Heart left ventricle (tissue), 13 donors: ENCODE results near the gene KIF20B.

ENCODE experiments used
- POLR2A ChIP-seq, 2 donors: fragments of 450-650 bp; IDR thresholded peaks; one replicate each; pipeline ENCODE4 v1.6.1; 2017; ENCODE audit warnings: antibody characterized with exemption in 2 of 2, mild to moderate bottlenecking in 2 of 2, moderate library complexity in 2 of 2
- TF ChIP-seq, protein P1 (sequence below), 12 donors: fragments of 200-600 bp; sonication (generic) in 4 of 12; IDR thresholded peaks; one replicate each; pipeline versions ENCODE4 v1.5.0 to v1.8.0; 2018 to 2022; ENCODE audit warnings: antibody characterized with exemption in 12 of 12, mild to moderate bottlenecking in 5 of 12
- donor health status: ischemic (EF 13 %, LVEDD 7.1; RV severe dilation, severe dysfunction).
- donor health status: DM: no; HTN: yes; CAD: no.
- donor health status: DM: no; HTN: no; CAD: no.
- donor health status: ischemic (EF 25% LVEDD 6.9; RV normal size, moderate dysfunction).
- donor health status: ischemic (EF 25% LVEDD 5.7; RV mildly dilated, moderate dysfunction).
- donor health status: ischemic (EF 35%, LVEDD 5.7; RV mildly dilated, moderate dysfunction).
- donor health status: nonischemic (EF 11% LVEDD 7.7; RV severe dilation, severe dysfunction).
- donor health status: DM: yes; HTN: yes; CAD: no.
- donor health status: PGD.
- donor health status: ischemic (EF 29% LVEDD 5.4; RV normal size, mild dysfunction).
- donor health status: nonischemic (EF 23%, LVEDD 6.1; RV moderate dilation, normal function).

DNA sequence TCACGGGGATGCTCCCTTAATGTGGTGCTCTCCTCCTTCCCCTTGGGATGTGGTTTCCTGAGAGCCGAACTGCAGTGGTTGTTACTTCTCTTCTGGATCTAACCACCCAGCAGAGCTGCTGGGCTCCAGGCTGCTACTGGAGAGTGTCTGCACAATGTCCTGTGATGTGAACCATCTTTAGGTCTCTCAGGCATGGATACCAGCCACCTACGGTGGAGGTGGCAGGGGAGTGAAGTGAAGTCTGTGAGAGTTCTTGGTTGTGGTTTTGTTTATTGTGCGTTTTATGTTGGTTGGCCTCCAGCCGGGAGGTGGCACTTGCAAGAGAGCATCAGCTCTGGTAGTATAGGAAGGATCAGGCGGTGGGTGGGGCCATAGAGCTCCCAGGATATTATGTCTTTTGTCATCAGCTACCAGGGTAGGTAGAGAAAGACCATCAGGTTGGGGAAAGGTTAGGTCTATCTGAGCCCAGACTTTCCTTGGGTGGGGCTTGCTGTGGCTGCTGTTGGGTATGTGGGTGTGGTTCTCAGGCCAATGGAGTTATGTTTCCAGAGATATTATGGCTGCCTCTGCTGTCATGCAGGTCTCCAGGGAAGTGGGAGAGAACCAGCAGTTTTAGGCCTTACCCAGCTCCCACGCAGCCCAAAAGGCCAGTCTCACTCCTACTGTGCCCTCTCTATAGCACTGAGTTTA is 87.9 kb downstream of the KIF20B start:
- TF ChIP-seq, protein P1, sequence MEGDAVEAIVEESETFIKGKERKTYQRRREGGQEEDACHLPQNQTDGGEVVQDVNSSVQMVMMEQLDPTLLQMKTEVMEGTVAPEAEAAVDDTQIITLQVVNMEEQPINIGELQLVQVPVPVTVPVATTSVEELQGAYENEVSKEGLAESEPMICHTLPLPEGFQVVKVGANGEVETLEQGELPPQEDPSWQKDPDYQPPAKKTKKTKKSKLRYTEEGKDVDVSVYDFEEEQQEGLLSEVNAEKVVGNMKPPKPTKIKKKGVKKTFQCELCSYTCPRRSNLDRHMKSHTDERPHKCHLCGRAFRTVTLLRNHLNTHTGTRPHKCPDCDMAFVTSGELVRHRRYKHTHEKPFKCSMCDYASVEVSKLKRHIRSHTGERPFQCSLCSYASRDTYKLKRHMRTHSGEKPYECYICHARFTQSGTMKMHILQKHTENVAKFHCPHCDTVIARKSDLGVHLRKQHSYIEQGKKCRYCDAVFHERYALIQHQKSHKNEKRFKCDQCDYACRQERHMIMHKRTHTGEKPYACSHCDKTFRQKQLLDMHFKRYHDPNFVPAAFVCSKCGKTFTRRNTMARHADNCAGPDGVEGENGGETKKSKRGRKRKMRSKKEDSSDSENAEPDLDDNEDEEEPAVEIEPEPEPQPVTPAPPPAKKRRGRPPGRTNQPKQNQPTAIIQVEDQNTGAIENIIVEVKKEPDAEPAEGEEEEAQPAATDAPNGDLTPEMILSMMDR (IDR thresholded peaks at IDR 0.05) = no peak
- no peak for TF ChIP-seq POLR2A (IDR thresholded peaks at IDR 0.05)
